Fibroblast of lung (primary cell): ENCODE results near the gene ITPR2.

Experiments used
- EZH2 ChIP-seq: IDR thresholded peaks from 2 replicates; pipeline ENCODE4 v1.5.1; 2012; ENCODE audit warnings: low read length, control low read depth, mild to moderate bottlenecking; ENCODE audit errors: missing control alignments
- TF ChIP-seq, protein P1 (sequence below), 2 donors: IDR thresholded peaks in 1 of 2; conservative IDR thresholded peaks in 1 of 2; 1 replicate in 1 of 2; 2 replicates in 1 of 2; pipeline ENCODE4 v1.5.1; 2011 to 2012; ENCODE audit warnings: low read length in 2 of 2, control low read depth in 1 of 2, inconsistent platforms in 1 of 2, low read depth in 1 of 2, mild to moderate bottlenecking in 1 of 2

DNA sequence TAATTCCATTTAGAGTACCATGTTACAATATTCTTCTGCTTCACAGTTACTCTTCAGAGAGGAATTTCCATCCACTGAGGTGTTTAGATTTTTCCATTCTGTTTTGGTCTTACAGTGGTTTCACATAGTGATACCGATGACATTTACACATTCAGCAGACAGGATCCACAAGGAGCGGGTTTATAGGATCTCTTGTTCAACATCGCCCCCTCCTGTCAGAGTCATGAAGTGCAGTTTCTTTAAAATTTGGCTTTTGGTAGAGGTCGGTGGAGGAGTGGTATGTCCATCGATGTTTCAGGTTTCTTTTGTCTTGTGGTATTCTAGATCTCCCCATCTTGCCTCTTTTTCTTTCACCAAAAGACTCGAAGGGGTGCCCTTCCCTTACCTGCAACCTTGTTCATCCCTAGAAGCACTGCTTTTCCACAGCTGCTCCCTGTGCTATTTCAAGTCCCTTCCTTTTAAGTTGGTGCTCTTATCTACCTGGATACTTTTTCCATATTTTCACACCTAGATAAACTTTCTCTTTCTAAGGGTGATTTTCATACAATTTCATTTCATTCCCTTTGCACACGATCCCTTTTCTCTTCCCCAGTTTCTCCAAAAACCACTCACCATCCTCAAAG, 181.3 kb downstream of the ITPR2 start:
- TF ChIP-seq, protein P1, sequence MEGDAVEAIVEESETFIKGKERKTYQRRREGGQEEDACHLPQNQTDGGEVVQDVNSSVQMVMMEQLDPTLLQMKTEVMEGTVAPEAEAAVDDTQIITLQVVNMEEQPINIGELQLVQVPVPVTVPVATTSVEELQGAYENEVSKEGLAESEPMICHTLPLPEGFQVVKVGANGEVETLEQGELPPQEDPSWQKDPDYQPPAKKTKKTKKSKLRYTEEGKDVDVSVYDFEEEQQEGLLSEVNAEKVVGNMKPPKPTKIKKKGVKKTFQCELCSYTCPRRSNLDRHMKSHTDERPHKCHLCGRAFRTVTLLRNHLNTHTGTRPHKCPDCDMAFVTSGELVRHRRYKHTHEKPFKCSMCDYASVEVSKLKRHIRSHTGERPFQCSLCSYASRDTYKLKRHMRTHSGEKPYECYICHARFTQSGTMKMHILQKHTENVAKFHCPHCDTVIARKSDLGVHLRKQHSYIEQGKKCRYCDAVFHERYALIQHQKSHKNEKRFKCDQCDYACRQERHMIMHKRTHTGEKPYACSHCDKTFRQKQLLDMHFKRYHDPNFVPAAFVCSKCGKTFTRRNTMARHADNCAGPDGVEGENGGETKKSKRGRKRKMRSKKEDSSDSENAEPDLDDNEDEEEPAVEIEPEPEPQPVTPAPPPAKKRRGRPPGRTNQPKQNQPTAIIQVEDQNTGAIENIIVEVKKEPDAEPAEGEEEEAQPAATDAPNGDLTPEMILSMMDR (conservative IDR thresholded peaks at IDR 0.05 in 1 of 2, IDR thresholded peaks at IDR 0.05 in 1 of 2; ENCODE audit: low read depth in 1 of 2, low read length in 2 of 2), result peak; percentile 85 to 88
- no peak for TF ChIP-seq EZH2
